ENCODE measurements around the gene FBXL19. TPM values are rescaled to one million over a fixed set of nuclear protein-coding genes. Genes with fewer than 3 reads are reported as not detected.
"Not testable (repeated sequence)": the region's sequence is repeated elsewhere in the genome, so short reads cannot be mapped to it uniquely, and the experiment has no call there.

FBXL19 gene
- polyA plus RNA-seq, 4 donors: 8.7 to 26.3 (median 13.4) TPM

GRCh38 chr16:30928390-30928789 is 5.0 kb downstream of the FBXL19 start:
- no peaks in the 10 kb centered on the region for H3K27me3 ChIP-seq (ENCODE audit: control insufficient read depth in 3 of 3, insufficient read depth in 3 of 3, low read length in 3 of 3)
- DNase-seq: no peak
- no peak overlapping the region for H3K4me3 ChIP-seq (ENCODE audit: low read depth in 1 of 3, low read length in 3 of 3)
- 84 to 90% (median 89%) methylated on average over 8 to 11 of the region's 11 CpGs for WGBS, 3 donors
- H3K4me1 ChIP-seq (ENCODE audit: control insufficient read depth in 3 of 3, insufficient read depth in 2 of 3, low read depth in 1 of 3, low read length in 2 of 3): peaks cover 0 to 27% (median 6%) of the 10 kb centered on the region in 3 donors
- no peak overlapping the region for H3K27ac ChIP-seq (ENCODE audit: low read depth in 1 of 3, low read length in 2 of 3)
- H3K36me3 ChIP-seq (ENCODE audit: control insufficient read depth in 3 of 3, insufficient read depth in 2 of 3, low read depth in 1 of 3, low read length in 3 of 3): peaks cover 2 to 68% (median 7%) of the 10 kb centered on the region in 3 donors
- no peaks in the 10 kb centered on the region for H3K9me3 ChIP-seq (ENCODE audit: control insufficient read depth in 2 of 2, insufficient read depth in 1 of 2, low read depth in 1 of 2, low read length in 1 of 2)
- no peak for FAIRE-seq

DNA sequence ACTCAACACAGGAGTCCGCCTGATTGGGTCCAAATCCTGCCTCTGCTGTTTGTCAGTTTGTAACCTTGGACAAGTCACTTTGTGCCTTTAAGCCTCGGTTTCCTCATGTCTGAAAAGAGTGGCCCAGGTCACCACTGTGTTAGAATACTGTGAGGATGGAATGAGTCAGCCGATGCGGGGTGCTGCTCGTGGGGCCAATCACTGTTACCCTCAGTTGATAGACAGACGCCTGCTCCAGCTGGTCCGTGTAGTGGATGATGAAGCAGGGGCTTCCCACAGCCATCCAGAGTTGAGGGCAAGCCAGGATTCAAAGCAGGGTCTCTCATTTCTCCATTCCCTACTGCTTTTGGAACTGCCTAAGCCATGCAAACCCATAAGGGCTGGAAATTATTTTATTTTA is 5.8 kb downstream of the FBXL19 start:
- FAIRE-seq (no peak), DNase-seq (no peak)
- Histone ChIP-seq H3K36me3 (ENCODE audit: control insufficient read depth in 3 of 3, insufficient read depth in 2 of 3, low read depth in 1 of 3, low read length in 3 of 3) (peaks cover 2 to 76% (median 7%) of the 10 kb centered on the region in 3 donors), H3K4me3 (ENCODE audit: low read depth in 1 of 3, low read length in 3 of 3) (no peak overlapping the region), H3K4me1 (ENCODE audit: control insufficient read depth in 3 of 3, insufficient read depth in 2 of 3, low read depth in 1 of 3, low read length in 2 of 3) (peaks cover 0 to 27% (median 6%) of the 10 kb centered on the region in 3 donors), H3K9me3 (ENCODE audit: control insufficient read depth in 2 of 2, insufficient read depth in 1 of 2, low read depth in 1 of 2, low read length in 1 of 2) (no peaks in the 10 kb centered on the region), H3K27me3 (ENCODE audit: control insufficient read depth in 3 of 3, insufficient read depth in 3 of 3, low read length in 3 of 3) (no peaks in the 10 kb centered on the region), H3K27ac (ENCODE audit: low read depth in 1 of 3, low read length in 2 of 3) (no peak overlapping the region)
- WGBS, 3 donors: 71 to 79% (median 78%) methylated on average over 7 of the region's 7 CpGs

GRCh38 chr16:30930160-30930571 is 6.8 kb downstream of the FBXL19 start:
- peaks cover 0 to 22% (median 0%) of the 10 kb centered on the region in 3 donors for H3K4me1 ChIP-seq (ENCODE audit: control insufficient read depth in 3 of 3, insufficient read depth in 2 of 3, low read depth in 1 of 3, low read length in 2 of 3)
- DNase-seq: no peak
- H3K36me3 ChIP-seq (ENCODE audit: control insufficient read depth in 3 of 3, insufficient read depth in 2 of 3, low read depth in 1 of 3, low read length in 3 of 3): peaks cover 2 to 85% (median 7%) of the 10 kb centered on the region in 3 donors
- H3K27ac ChIP-seq (ENCODE audit: low read depth in 1 of 3, low read length in 2 of 3): no peak overlapping the region
- no peaks in the 10 kb centered on the region for H3K27me3 ChIP-seq (ENCODE audit: control insufficient read depth in 3 of 3, insufficient read depth in 3 of 3, low read length in 3 of 3)
- FAIRE-seq: no peak
- no peak overlapping the region for H3K4me3 ChIP-seq (ENCODE audit: low read depth in 1 of 3, low read length in 3 of 3)
- no peaks in the 10 kb centered on the region for H3K9me3 ChIP-seq (ENCODE audit: control insufficient read depth in 2 of 2, insufficient read depth in 1 of 2, low read depth in 1 of 2, low read length in 1 of 2)
- 94 to 97% (median 95%) methylated on average over 22 to 35 of the region's 35 CpGs for WGBS, 3 donors

- no peak for FAIRE-seq
- no peaks in the 10 kb centered on the region for H3K9me3 ChIP-seq (ENCODE audit: control insufficient read depth in 2 of 2, insufficient read depth in 1 of 2, low read depth in 1 of 2, low read length in 1 of 2)
- peaks cover 0 to 22% (median 0%) of the 10 kb centered on the region in 3 donors for H3K4me1 ChIP-seq (ENCODE audit: control insufficient read depth in 3 of 3, insufficient read depth in 2 of 3, low read depth in 1 of 3, low read length in 2 of 3)
- H3K27me3 ChIP-seq (ENCODE audit: control insufficient read depth in 3 of 3, insufficient read depth in 3 of 3, low read length in 3 of 3): no peaks in the 10 kb centered on the region
- no peak overlapping the region for H3K4me3 ChIP-seq (ENCODE audit: low read depth in 1 of 3, low read length in 3 of 3)
- peaks cover 2 to 90% (median 7%) of the 10 kb centered on the region in 3 donors for H3K36me3 ChIP-seq (ENCODE audit: control insufficient read depth in 3 of 3, insufficient read depth in 2 of 3, low read depth in 1 of 3, low read length in 3 of 3)
- DNase-seq: peak; percentile 38 to 54
- H3K27ac ChIP-seq (ENCODE audit: low read depth in 1 of 3, low read length in 2 of 3): peak overlapping the region in 1 of 3 donors; percentile 63
- WGBS, 3 donors: 42 to 72% (median 58%) methylated on average over 12 of the region's 12 CpGs
These were observed 7.8 kb downstream of the FBXL19 start for GRCh38 chr16:30931068-30931650.

DNA sequence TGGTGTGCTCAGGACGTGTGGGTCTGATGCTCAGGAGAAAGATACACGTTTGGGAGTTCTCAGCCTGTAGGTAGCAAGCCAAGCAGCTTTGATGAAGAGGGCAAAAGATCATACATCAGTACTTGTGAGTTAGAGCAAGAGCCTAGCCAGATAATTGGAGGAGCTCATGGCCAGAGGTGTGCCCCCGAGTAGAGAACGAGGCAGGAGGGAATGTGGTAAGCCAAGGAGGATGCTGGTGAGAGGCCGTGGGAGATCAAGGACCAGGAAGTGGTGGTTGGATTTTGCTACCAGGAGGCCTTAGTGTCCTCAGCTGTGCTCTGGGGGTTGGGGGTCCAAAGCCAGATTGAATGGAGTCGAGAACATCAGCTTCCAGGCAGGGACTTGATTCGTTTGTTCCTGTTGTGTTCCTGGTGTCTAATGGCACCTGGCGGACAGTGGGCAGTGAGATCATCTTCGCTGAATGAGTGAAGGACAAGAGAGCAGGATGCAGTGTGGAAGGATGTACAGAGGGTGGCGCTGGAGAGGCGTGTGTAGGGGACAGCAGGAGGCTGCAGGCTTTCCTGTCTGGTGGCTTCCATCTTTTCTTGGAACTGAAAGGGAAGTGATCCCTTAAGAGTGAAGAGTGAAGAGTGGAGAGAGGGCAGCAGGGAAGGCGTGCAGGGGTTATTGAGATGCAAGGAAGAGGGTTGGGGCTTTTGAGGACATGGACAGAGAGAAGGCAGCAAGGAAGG is 11.6 kb downstream of the FBXL19 start:
- FAIRE-seq (no peak), DNase-seq (peak in 1 of 2 donors; percentile 56)
- Histone ChIP-seq H3K9me3 (ENCODE audit: control insufficient read depth in 2 of 2, insufficient read depth in 1 of 2, low read depth in 1 of 2, low read length in 1 of 2) (no peaks in the 10 kb centered on the region), H3K36me3 (ENCODE audit: control insufficient read depth in 3 of 3, insufficient read depth in 2 of 3, low read depth in 1 of 3, low read length in 3 of 3) (peaks cover 2 to 82% (median 5%) of the 10 kb centered on the region in 3 donors), H3K4me1 (ENCODE audit: control insufficient read depth in 3 of 3, insufficient read depth in 2 of 3, low read depth in 1 of 3, low read length in 2 of 3) (peaks cover 0 to 22% (median 0%) of the 10 kb centered on the region in 3 donors), H3K27me3 (ENCODE audit: control insufficient read depth in 3 of 3, insufficient read depth in 3 of 3, low read length in 3 of 3) (no peaks in the 10 kb centered on the region), H3K27ac (ENCODE audit: low read depth in 1 of 3, low read length in 2 of 3) (no peak overlapping the region), H3K4me3 (ENCODE audit: low read depth in 1 of 3, low read length in 3 of 3) (no peak overlapping the region)
- 59 to 67% (median 64%) methylated on average over 12 of the region's 12 CpGs for WGBS, 3 donors

GRCh38 chr16:30937692-30938091 is 14.3 kb downstream of the FBXL19 start:
- peaks cover 0 to 80% (median 2%) of the 10 kb centered on the region in 3 donors for H3K36me3 ChIP-seq (ENCODE audit: control insufficient read depth in 3 of 3, insufficient read depth in 2 of 3, low read depth in 1 of 3, low read length in 3 of 3)
- H3K9me3 ChIP-seq (ENCODE audit: control insufficient read depth in 2 of 2, insufficient read depth in 1 of 2, low read depth in 1 of 2, low read length in 1 of 2): no peaks in the 10 kb centered on the region
- no peak overlapping the region for H3K27ac ChIP-seq (ENCODE audit: low read depth in 1 of 3, low read length in 2 of 3)
- WGBS, 3 donors: 47 to 68% (median 50%) methylated on average over 5 of the region's 5 CpGs
- FAIRE-seq: no peak
- no peak overlapping the region for H3K4me3 ChIP-seq (ENCODE audit: low read depth in 1 of 3, low read length in 3 of 3)
- no peaks in the 10 kb centered on the region for H3K27me3 ChIP-seq (ENCODE audit: control insufficient read depth in 3 of 3, insufficient read depth in 3 of 3, low read length in 3 of 3)
- peaks cover 0 to 14% (median 5%) of the 10 kb centered on the region in 3 donors for H3K4me1 ChIP-seq (ENCODE audit: control insufficient read depth in 3 of 3, insufficient read depth in 2 of 3, low read depth in 1 of 3, low read length in 2 of 3)
- DNase-seq: no peak

GRCh38 chr16:30939571-30939970 is 16.2 kb downstream of the FBXL19 start:
- not testable (repeated sequence) for FAIRE-seq; DNase-seq; H3K27me3 ChIP-seq (ENCODE audit: control insufficient read depth in 3 of 3, insufficient read depth in 3 of 3, low read length in 3 of 3); H3K27ac ChIP-seq (ENCODE audit: low read depth in 1 of 3, low read length in 2 of 3); H3K4me3 ChIP-seq (ENCODE audit: low read depth in 1 of 3, low read length in 3 of 3); H3K9me3 ChIP-seq (ENCODE audit: control insufficient read depth in 2 of 2, insufficient read depth in 1 of 2, low read depth in 1 of 2, low read length in 1 of 2)
- 92 to 94% (median 93%) methylated on average over 8 of the region's 8 CpGs for WGBS, 3 donors
- H3K36me3 ChIP-seq (ENCODE audit: control insufficient read depth in 3 of 3, insufficient read depth in 2 of 3, low read depth in 1 of 3, low read length in 3 of 3): peaks cover 0 to 78% (median 2%) of the 10 kb centered on the region in 3 donors
- H3K4me1 ChIP-seq (ENCODE audit: control insufficient read depth in 3 of 3, insufficient read depth in 2 of 3, low read depth in 1 of 3, low read length in 2 of 3): peaks cover 0 to 22% (median 5%) of the 10 kb centered on the region in 3 donors

- Histone ChIP-seq H3K4me1 (ENCODE audit: control insufficient read depth in 3 of 3, insufficient read depth in 2 of 3, low read depth in 1 of 3, low read length in 2 of 3) (peaks cover 0 to 22% (median 5%) of the 10 kb centered on the region in 3 donors), H3K27ac (ENCODE audit: low read depth in 1 of 3, low read length in 2 of 3) (peak overlapping the region; percentile 68 to 88 (median 74)), H3K36me3 (ENCODE audit: control insufficient read depth in 3 of 3, insufficient read depth in 2 of 3, low read depth in 1 of 3, low read length in 3 of 3) (peaks cover 0 to 79% (median 2%) of the 10 kb centered on the region in 3 donors), H3K27me3 (ENCODE audit: control insufficient read depth in 3 of 3, insufficient read depth in 3 of 3, low read length in 3 of 3) (no peaks in the 10 kb centered on the region), H3K9me3 (ENCODE audit: control insufficient read depth in 2 of 2, insufficient read depth in 1 of 2, low read depth in 1 of 2, low read length in 1 of 2) (no peaks in the 10 kb centered on the region), H3K4me3 (ENCODE audit: low read depth in 1 of 3, low read length in 3 of 3) (peak overlapping the region in 1 of 3 donors; percentile 15)
- FAIRE-seq (no peak), DNase-seq (peak; percentile 87 to 91)
- WGBS, 3 donors: 12 to 21% (median 13%) methylated on average over 15 of the region's 15 CpGs
These were observed 18.4 kb downstream of the FBXL19 start for GRCh38 chr16:30941600-30942425.

All from small intestine (tissue), 7 donors.